ENCODE results near the gene SH2D3C. TPM values are rescaled to one million over a fixed set of nuclear protein-coding genes. Genes with fewer than 3 reads are reported as not detected.

The SH2D3C gene
- total RNA-seq, 2 experiments from 2014 or later, result 10.9 to 11.8 TPM

DNA sequence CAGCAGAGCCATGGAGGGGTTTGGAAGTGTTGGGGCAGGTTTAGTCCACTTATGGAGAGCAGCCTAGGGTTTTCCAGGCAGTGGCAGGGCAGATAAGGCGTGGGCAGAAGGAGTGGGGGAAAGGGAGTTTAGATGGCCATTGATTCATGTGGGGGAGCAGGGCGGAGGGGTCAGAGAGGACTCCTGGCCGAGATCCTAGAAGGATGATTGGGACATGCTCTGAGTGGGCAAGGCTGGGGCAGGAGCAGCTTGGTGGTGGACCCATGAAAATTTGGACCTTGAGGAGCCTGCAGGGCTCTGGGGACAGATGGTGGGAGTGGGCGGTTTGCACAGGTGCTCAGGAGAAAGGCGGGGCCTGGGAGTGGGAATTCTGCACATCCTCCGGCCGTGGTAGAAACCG, 25.3 kb downstream of the SH2D3C start:
- Histone ChIP-seq H3K4me3 (ENCODE audit: low read length) (no peak overlapping the region), H3K27ac (ENCODE audit: low read depth in 1 of 2, low read length in 2 of 2) (no peak overlapping the region), H3K36me3 (ENCODE audit: insufficient read depth, low read length) (peaks cover 73% of the 10 kb centered on the region), H3K4me1 (ENCODE audit: insufficient read depth, low read length) (peaks cover 6% of the 10 kb centered on the region), H3K9me3 (ENCODE audit: control insufficient read depth in 1 of 2, insufficient read depth in 1 of 2, low read length in 2 of 2) (no peaks in the 10 kb centered on the region), H3K27me3 (ENCODE audit: control insufficient read depth in 1 of 2, insufficient read depth in 2 of 2, low read length in 2 of 2) (no peaks in the 10 kb centered on the region)
- POLR2A ChIA-PET, result no interaction called here
- intact Hi-C loops (cut with DNase I, micrococcal nuclease), result no loop called here
- no peak for ATAC-seq (ENCODE audit: poor library complexity)
- H3K9me3 Mint-ChIP-seq, result no peaks in the 10 kb centered on the region
- H3K36me3 Mint-ChIP-seq (ENCODE audit: low read depth), result peaks cover 47% of the 10 kb centered on the region
- H3K4me3 Mint-ChIP-seq, result no peak overlapping the region
- H3K27me3 Mint-ChIP-seq, result no peaks in the 10 kb centered on the region
- TF ChIP-seq CTCF (IDR thresholded peaks at IDR 0.05), result no peak
- peaks cover 8% of the 10 kb centered on the region for H3K4me1 Mint-ChIP-seq (ENCODE audit: low read depth)
- CTCF ChIA-PET, result no interaction called here
- no peak for DNase-seq
- peak overlapping the region; percentile 44 for H3K27ac Mint-ChIP-seq

DNA sequence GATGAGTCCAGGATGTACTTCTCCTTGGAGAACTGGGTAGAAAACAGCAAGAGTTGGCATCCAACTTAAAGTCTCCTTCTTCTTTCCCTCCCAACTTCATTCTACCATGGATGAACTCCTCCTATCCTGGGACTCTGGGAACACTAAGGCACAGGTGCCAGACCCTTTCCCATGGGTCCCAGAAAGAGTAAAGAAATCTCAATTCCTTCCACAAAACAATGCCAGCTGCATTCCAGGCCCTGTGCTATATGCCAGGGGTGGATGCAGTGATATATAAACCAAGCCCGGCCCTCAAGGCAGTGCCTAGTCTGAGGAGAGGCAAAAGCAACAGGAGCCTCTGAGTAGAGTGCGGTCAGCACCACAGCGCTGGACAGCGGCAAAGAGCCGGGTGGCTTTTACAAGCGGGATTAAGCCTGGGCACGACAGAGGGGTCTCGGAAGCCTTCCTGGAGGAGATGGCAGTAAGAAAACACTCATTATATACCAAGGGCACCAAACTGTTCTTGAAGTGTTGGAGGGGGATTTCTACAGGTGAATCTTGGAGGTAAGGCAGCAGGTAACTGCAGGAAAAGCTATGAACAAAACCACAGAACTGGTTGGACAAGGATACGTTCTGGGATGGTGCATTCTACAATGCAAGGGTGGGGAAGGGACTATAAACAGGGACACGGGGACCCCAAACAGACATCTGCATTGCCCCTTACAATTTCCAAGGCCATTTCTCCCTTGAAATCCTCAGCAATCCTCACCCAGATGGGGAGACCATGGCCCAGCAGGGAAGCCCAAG, 27.0 kb downstream of the SH2D3C start:
- no peak for DNase-seq
- H3K27me3 ChIP-seq (ENCODE audit: control insufficient read depth in 1 of 2, insufficient read depth in 2 of 2, low read length in 2 of 2), result no peaks in the 10 kb centered on the region
- peaks cover 13% of the 10 kb centered on the region for H3K4me1 Mint-ChIP-seq (ENCODE audit: low read depth)
- no peaks in the 10 kb centered on the region for H3K9me3 ChIP-seq (ENCODE audit: control insufficient read depth in 1 of 2, insufficient read depth in 1 of 2, low read length in 2 of 2)
- CTCF ChIA-PET, result no interaction called here
- intact Hi-C loops (cut with DNase I, micrococcal nuclease), result no loop called here
- H3K36me3 Mint-ChIP-seq (ENCODE audit: low read depth), result peaks cover 61% of the 10 kb centered on the region
- no peak overlapping the region for H3K27ac ChIP-seq (ENCODE audit: low read depth in 1 of 2, low read length in 2 of 2)
- H3K9me3 Mint-ChIP-seq, result no peaks in the 10 kb centered on the region
- no peak for TF ChIP-seq CTCF (IDR thresholded peaks at IDR 0.05)
- no peaks in the 10 kb centered on the region for H3K27me3 Mint-ChIP-seq
- H3K4me3 Mint-ChIP-seq, result no peak overlapping the region
- H3K27ac Mint-ChIP-seq, result no peak overlapping the region
- no peak for ATAC-seq (ENCODE audit: poor library complexity)
- POLR2A ChIA-PET, result no interaction called here
- H3K4me1 ChIP-seq (ENCODE audit: insufficient read depth, low read length), result peaks cover 13% of the 10 kb centered on the region
- no peak overlapping the region for H3K4me3 ChIP-seq (ENCODE audit: low read length)
- peaks cover 79% of the 10 kb centered on the region for H3K36me3 ChIP-seq (ENCODE audit: insufficient read depth, low read length)

DNA sequence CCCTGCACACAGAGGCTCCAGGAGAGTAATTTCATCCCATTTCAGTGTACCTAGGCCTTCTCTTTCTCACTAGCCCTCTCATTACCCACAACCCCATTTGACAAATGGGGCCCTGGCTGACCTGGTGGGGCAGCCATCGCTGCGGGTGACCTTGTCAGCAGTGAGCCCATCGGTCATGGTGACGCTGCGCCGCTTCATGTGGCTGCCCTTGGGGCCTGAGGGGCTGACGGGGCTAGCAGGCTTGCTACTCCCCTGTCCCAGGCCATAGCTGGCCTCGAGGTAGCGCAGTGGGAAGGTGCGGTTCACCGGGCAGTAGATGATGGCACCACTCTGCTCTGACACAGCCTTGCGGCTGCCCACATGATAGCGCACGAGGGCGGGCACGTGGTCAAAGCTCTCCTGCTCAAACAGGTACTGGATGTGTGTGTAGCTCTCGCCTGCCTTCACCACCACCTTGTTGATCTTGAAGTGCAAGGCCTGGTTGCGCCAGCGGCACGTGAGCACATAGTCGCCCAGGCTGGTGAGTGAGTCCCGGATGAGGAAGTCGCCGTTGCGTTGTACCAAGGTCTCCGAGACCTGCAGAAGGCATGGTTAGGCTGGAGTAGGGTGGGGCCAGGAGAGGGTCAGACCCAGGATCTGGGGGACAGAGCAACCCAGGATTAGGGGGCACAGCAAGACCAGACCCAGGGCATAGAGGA, 29.2 kb downstream of the SH2D3C start:
- H3K27me3 ChIP-seq (ENCODE audit: control insufficient read depth in 1 of 2, insufficient read depth in 2 of 2, low read length in 2 of 2), result no peaks in the 10 kb centered on the region
- no peaks in the 10 kb centered on the region for H3K9me3 ChIP-seq (ENCODE audit: control insufficient read depth in 1 of 2, insufficient read depth in 1 of 2, low read length in 2 of 2)
- Mint-ChIP-seq H3K27ac (no peak overlapping the region), H3K4me3 (no peak overlapping the region), H3K9me3 (no peaks in the 10 kb centered on the region), H3K4me1 (ENCODE audit: low read depth) (peaks cover 13% of the 10 kb centered on the region), H3K36me3 (ENCODE audit: low read depth) (peaks cover 77% of the 10 kb centered on the region), H3K27me3 (no peaks in the 10 kb centered on the region)
- ATAC-seq (ENCODE audit: poor library complexity) (no peak), DNase-seq (no peak)
- H3K4me1 ChIP-seq (ENCODE audit: insufficient read depth, low read length), result peaks cover 13% of the 10 kb centered on the region
- H3K27ac ChIP-seq (ENCODE audit: low read depth in 1 of 2, low read length in 2 of 2), result no peak overlapping the region
- ChIA-PET POLR2A (interaction anchor here (0.6 kb wide), 1 partner anchor 23 kb away, joined by 3 read pairs; no protein-coding TSS in a partner anchor), CTCF (interaction anchor here (0.8 kb wide), 1 partner anchor 14 kb away, joined by 4 read pairs; the partner anchor contains the start of gene TOR2A)
- peaks cover 88% of the 10 kb centered on the region for H3K36me3 ChIP-seq (ENCODE audit: insufficient read depth, low read length)
- TF ChIP-seq CTCF (IDR thresholded peaks at IDR 0.05), result no peak
- intact Hi-C loops (cut with DNase I, micrococcal nuclease), result no loop called here
- no peak overlapping the region for H3K4me3 ChIP-seq (ENCODE audit: low read length)

Data from CD4-positive, alpha-beta T cell (primary cell).